Erythroblast (primary cell): Measurements from ENCODE around the gene LTBP1.

ENCODE experiments used
- GATA1 ChIP-seq: IDR thresholded peaks from 2 replicates; pipeline ENCODE4 v1.6.1; 2011; ENCODE audit warnings: low read depth, mild to moderate bottlenecking, control low read depth, low read length, moderate library complexity
- POLR2A ChIP-seq: IDR thresholded peaks from 2 replicates; pipeline ENCODE4 v1.6.1; 2011; ENCODE audit warnings: mild to moderate bottlenecking, low read length

- no peak for TF ChIP-seq POLR2A
- no peak for TF ChIP-seq GATA1
Observed at GRCh38 chr2:33342171-33342570, 395.4 kb downstream of the LTBP1 start.
